MM.1S (cell line): ENCODE measurements around the gene CCDC157.

ENCODE experiments used
- EZH2 ChIP-seq: fragments of 300-600 bp; sonication (generic); optimal IDR thresholded peaks from 2 replicates; pipeline ENCODE3; 2017; ENCODE audit warnings: low read depth, mild to moderate bottlenecking, antibody characterized with exemption, low read length, mixed read lengths
- TF ChIP-seq, protein P1 (sequence below): fragments of 300-600 bp; sonication (generic); IDR thresholded peaks from 2 replicates; pipeline ENCODE4 v1.5.1; 2016; ENCODE audit warnings: antibody characterized with exemption, low read length, mixed read lengths

DNA sequence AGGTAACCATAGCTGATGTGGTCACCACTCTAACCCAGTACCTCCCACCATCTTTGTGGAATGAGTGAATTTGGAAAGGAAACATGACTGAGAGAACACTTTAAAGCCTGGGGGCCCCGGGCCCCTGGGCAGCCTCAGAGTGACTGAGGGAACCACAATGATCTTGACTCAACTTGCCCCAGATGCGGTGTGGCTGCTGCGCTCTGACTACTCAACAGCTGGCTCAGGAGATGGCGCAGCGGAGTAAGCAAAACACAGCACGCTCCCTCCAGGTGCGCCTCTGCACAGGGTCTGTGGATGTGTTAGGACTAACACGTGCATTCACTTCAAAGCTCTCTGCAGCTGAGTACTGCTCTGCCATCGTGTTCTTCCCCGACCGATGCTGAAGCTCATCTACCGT, 24.5 kb downstream of the CCDC157 start:
- TF ChIP-seq, protein P1, sequence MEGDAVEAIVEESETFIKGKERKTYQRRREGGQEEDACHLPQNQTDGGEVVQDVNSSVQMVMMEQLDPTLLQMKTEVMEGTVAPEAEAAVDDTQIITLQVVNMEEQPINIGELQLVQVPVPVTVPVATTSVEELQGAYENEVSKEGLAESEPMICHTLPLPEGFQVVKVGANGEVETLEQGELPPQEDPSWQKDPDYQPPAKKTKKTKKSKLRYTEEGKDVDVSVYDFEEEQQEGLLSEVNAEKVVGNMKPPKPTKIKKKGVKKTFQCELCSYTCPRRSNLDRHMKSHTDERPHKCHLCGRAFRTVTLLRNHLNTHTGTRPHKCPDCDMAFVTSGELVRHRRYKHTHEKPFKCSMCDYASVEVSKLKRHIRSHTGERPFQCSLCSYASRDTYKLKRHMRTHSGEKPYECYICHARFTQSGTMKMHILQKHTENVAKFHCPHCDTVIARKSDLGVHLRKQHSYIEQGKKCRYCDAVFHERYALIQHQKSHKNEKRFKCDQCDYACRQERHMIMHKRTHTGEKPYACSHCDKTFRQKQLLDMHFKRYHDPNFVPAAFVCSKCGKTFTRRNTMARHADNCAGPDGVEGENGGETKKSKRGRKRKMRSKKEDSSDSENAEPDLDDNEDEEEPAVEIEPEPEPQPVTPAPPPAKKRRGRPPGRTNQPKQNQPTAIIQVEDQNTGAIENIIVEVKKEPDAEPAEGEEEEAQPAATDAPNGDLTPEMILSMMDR = no peak
- TF ChIP-seq EZH2 = no peak
